H1 (cell line): ENCODE results near the gene ASZ1. TPM values are rescaled to one million over a fixed set of nuclear protein-coding genes. Genes with fewer than 3 reads are reported as not detected.

Experiments
- BRCA1 ChIP-seq: IDR thresholded peaks from 2 replicates; pipeline ENCODE4 v1.6.1; 2012; ENCODE audit warnings: low read depth, low read length, improper control_type of control experiment
- NRF1 ChIP-seq: IDR thresholded peaks from 2 replicates; pipeline ENCODE4 v1.6.1; 2011; ENCODE audit warnings: mild to moderate bottlenecking, low read depth, low read length, improper control_type of control experiment
- RAD21 ChIP-seq, 2 experiments: IDR thresholded peaks in 1 of 2; conservative IDR thresholded peaks in 1 of 2; 2 replicates each; pipeline ENCODE4 v1.6.1; 2011; ENCODE audit warnings: low read depth in 2 of 2, low read length in 2 of 2, improper control_type of control experiment in 1 of 2, inconsistent platforms in 1 of 2, mild to moderate bottlenecking in 1 of 2, moderate library complexity in 1 of 2
- SAP30 ChIP-seq: fragments of 300-600 bp; sonication (generic); IDR thresholded peaks from 2 replicates; pipeline ENCODE4 v1.7.1; 2012; ENCODE audit warnings: low read length, moderate library complexity, mild to moderate bottlenecking, inconsistent platforms; ENCODE audit not compliant: insufficient read depth, insufficient replicate concordance
- SIX5 ChIP-seq: IDR thresholded peaks from 2 replicates; pipeline ENCODE4 v1.6.1; 2011; ENCODE audit warnings: mild to moderate bottlenecking, low read depth, low read length
- SP4 ChIP-seq: IDR thresholded peaks from 2 replicates; pipeline ENCODE4 v1.6.1; 2012; ENCODE audit warnings: low read length, inconsistent platforms
- polyA plus RNA-seq, 7 experiments: library from polyadenylated mRNA; depleted of rRNA in 3 of 7; stranded (reverse) in 5 of 7; unstranded in 2 of 7; fragments of >200 nt in 5 of 7; fragments of 200-250 nt in 2 of 7; gene quantifications; 1 replicate in 5 of 7; 2 replicates in 1 of 7; 4 replicates in 1 of 7; pipeline versions ENCODE4 v1.2.1 to v1.2.3, GENCODE V29; 2011 to 2013; ENCODE audit warnings: missing spikeins in 2 of 7, mixed read lengths in 2 of 7
- total RNA-seq: library from RNA; stranded (reverse); fragmentation: NEBNext Ultra II Directional; extraction: Animal tissue kit (Norgen Biotek cat#: 25700); gene quantifications from 2 replicates; pipeline ENCODE4 v1.2.1, GENCODE V29; 2021

The ASZ1 gene
- total and polyA plus RNA-seq, 2 of the 8 experiments (the other 6 are each of a cell fraction or from before 2014, with no cell fraction given): not detected

DNA sequence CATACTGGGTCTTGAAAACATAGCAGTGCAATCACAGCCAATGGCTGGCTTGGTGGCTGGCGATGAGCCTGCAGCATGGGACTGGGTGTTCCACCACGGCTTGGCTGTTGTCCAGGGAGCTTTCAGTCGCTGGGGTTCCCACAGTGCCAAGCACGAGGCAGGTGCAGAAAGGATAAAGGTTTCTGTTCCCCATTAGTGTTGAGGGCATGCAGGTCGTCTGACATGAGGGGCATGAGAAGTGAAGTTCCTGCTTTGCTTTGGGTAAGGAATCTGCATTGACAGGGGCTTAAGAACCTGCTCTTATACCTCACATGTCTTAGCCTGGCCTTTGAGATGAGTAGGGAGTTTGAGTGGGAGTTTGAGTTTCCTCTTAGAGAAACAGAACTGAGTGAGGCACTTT is 43.5 kb upstream of the ASZ1 start (continued):
- TF ChIP-seq NRF1: no peak
- no peak for TF ChIP-seq RAD21 (IDR thresholded peaks at IDR 0.05 in 1 of 2, conservative IDR thresholded peaks at IDR 0.05 in 1 of 2; ENCODE audit: low read depth in 2 of 2, low read length in 2 of 2)
- no peak for TF ChIP-seq SIX5
- TF ChIP-seq SAP30: no peak
- TF ChIP-seq SP4: no peak
- TF ChIP-seq BRCA1: no peak
